SK-N-SH treated with all-trans-retinoic acid at 6 μM for 48 hours (cell line): ENCODE results near the gene KRTAP9-9.

Experiments used
- RARB ChIP-seq: fragments of 250-450 bp; sonication (Bioruptor Pico); IDR thresholded peaks from 2 replicates; pipeline ENCODE4 v1.8.0; 2021; ENCODE audit warnings: mild to moderate bottlenecking, moderate library complexity
- TSHZ2 ChIP-seq: fragments of 250-450 bp; sonication (Bioruptor Pico); IDR thresholded peaks from 2 replicates; pipeline ENCODE4 v1.5.0; 2020; ENCODE audit warnings: mild to moderate bottlenecking, moderate library complexity
- TF ChIP-seq, protein P1 (sequence below): fragments of 250-450 bp; sonication (Bioruptor Pico); IDR thresholded peaks from 2 replicates; pipeline ENCODE4 v1.8.0; 2020; ENCODE audit warnings: mild to moderate bottlenecking, moderate library complexity, borderline replicate concordance

DNA sequence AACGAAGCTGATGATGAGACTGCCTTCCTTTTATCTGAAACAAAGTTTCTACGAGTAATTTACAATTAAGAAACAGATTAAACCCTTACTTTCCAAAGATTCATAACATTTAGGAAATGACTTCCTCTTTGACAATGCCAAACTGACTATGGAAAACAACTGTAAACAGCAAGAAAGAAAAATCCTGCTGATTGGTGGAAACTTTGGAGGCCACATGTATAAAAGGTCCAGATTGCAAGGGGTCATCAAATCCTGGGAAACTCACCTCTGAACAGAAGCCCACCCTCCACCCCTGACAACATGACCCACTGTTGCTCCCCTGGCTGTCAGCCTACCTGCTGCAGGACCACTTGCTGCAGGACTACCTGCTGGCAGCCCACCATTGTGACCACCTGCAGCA lies 9.9 kb downstream of the KRTAP9-9 start, which contains the start of gene KRTAP9-6:
- TF ChIP-seq, protein P1, sequence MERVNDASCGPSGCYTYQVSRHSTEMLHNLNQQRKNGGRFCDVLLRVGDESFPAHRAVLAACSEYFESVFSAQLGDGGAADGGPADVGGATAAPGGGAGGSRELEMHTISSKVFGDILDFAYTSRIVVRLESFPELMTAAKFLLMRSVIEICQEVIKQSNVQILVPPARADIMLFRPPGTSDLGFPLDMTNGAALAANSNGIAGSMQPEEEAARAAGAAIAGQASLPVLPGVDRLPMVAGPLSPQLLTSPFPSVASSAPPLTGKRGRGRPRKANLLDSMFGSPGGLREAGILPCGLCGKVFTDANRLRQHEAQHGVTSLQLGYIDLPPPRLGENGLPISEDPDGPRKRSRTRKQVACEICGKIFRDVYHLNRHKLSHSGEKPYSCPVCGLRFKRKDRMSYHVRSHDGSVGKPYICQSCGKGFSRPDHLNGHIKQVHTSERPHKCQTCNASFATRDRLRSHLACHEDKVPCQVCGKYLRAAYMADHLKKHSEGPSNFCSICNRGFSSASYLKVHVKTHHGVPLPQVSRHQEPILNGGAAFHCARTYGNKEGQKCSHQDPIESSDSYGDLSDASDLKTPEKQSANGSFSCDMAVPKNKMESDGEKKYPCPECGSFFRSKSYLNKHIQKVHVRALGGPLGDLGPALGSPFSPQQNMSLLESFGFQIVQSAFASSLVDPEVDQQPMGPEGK (CRISPR knock-in tag) = no peak
- no peak for TF ChIP-seq RARB (CRISPR knock-in tag)
- no peak for TF ChIP-seq TSHZ2 (CRISPR knock-in tag)
